HepG2 (cell line): ENCODE results near the gene UBE3A.

Experiments used
- CTCF ChIP-seq: sonication (generic); formaldehyde crosslinking; IDR thresholded peaks from 2 replicates; pipeline ENCODE4 v1.5.0; 2020; ENCODE audit warnings: mild to moderate bottlenecking, missing genetic modification reagents, moderate library complexity
- PTBP1 ChIP-seq: fragments of 200-400 bp; formaldehyde crosslinking; IDR thresholded peaks from 2 replicates; pipeline ENCODE4 v1.6.1; 2018; ENCODE audit warnings: low read length, low read depth; ENCODE audit not compliant: poor library complexity, severe bottlenecking

- TF ChIP-seq CTCF (CRISPR knock-in tag), result no peak
- no peak for TF ChIP-seq PTBP1
Observed at GRCh38 chr15:25468611-25469010, 29.8 kb upstream of the UBE3A start.
